M059J (cell line): ENCODE results near the gene TUBA1A. TPM values are rescaled to one million over a fixed set of nuclear protein-coding genes. Genes with fewer than 3 reads are reported as not detected.
"Not testable (repeated sequence)": the region's sequence is repeated elsewhere in the genome, so short reads cannot be mapped to it uniquely, and the experiment has no call there.

ENCODE experiments used
- DNase-seq: peaks from one replicate; pipeline ENCODE4 v3.0.0-alpha.2; 2012; ENCODE audit warnings: low read depth
- total RNA-seq: library from RNA; depleted of rRNA; stranded (reverse); fragments of >200 nt; shearing (Covaris generic); gene quantifications from 2 replicates; pipeline ENCODE4 v1.2.3, GENCODE V29; 2014; rRNA removed

The TUBA1A gene
- total RNA-seq, 1 experiment from 2014 or later: 467 TPM

DNA sequence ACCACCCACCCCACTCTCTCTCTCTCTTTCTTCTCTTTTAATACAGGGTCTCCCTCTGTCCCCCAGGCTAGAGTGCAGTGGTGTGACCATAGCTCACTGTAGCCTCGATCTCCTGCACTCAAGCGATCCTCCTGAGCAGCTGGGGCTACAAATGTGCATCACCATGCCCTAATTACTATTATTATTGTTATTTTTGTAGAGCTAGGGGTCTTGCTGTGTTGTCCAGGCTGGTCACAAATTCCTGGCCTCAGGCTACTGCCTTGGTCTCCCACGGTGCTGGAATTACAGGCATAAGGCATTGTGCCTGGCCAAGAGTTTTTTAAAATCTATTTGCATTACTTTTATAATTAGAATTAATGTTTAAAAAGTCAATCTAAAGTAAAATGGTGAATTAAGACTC is 34.7 kb downstream of the TUBA1A start:
- DNase-seq: no peak

GRCh38 chr12:49147384-49147783 is 41.5 kb downstream of the TUBA1A start:
- DNase-seq: no peak

- no peak for DNase-seq
These were observed 42.5 kb downstream of the TUBA1A start for GRCh38 chr12:49146406-49146805.

- DNase-seq: no peak
These were observed 44.5 kb downstream of the TUBA1A start for GRCh38 chr12:49144384-49144783.

DNA sequence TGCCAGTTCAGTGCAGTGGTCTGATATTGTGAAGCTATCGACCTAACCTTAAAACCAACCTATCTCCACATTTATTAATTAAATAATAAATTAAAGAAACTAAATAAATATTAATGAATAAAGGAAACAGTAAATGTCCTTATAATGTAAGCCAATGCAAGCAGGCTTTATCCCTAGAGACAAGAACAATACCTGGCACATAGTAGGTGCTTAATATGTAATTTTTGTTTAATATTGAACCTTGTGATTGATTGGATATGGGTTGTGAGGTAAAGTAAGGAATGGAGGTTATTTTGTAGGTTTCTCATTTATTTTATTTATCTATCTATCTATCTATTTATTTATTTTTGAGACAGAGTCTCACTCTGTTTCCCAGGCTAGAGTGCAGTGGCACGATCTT is 49.9 kb downstream of the TUBA1A start:
- no peak for DNase-seq

- DNase-seq: no peak
These were observed 50.3 kb downstream of the TUBA1A start for GRCh38 chr12:49138587-49138986.

- DNase-seq: no peak
These were observed 51.4 kb downstream of the TUBA1A start for GRCh38 chr12:49137476-49137875.

DNA sequence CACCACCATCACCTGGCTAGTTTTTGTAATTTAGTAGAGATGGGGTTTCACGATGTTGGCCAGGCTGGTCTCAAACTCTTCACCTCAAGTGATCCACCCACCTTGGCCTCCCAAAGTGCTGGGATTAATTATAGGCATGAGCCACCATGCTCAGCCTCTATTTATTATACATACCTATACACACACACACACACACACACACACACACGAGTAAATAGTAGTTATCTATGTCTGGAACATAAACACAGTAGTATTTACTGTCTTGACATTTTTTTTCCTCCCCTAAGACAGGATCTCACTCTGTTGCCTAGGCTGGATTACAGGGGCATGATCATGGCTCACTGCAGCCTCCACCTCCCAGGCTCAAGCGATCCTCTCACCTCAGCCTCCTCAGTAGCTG is 51.9 kb downstream of the TUBA1A start:
- DNase-seq: not testable (repeated sequence)

Other genes with a start within 250 kb of the TUBA1A start
- gene ARF3, start 231.6 kb downstream of the TUBA1A start, total RNA-seq: 80.8 and 81.3 TPM in 2 replicates
- gene WNT10B, start 217.3 kb downstream of the TUBA1A start, total RNA-seq: 0.27 TPM in 1 of 2 replicates, not detected in the other
- gene WNT1, start 210.8 kb downstream of the TUBA1A start, total RNA-seq: not detected in 2 replicates
- gene DDN, start 189.7 kb downstream of the TUBA1A start, total RNA-seq: not detected in 2 replicates
- 56.0 and 59.3 TPM in 2 replicates for gene PRKAG1, start 170.3 kb downstream of the TUBA1A start, total RNA-seq
- gene KMT2D, start 128.3 kb downstream of the TUBA1A start, total RNA-seq: 5.9 and 16.1 TPM in 2 replicates
- 2.5 and 4.5 TPM in 2 replicates for gene RHEBL1, start 119.1 kb downstream of the TUBA1A start, total RNA-seq
- gene DHH, start 94.3 kb downstream of the TUBA1A start, total RNA-seq: not detected in 2 replicates
- 11.7 and 14.7 TPM in 2 replicates for gene LMBR1L, start 78.2 kb downstream of the TUBA1A start, total RNA-seq
- gene TUBA1B, start 57.7 kb downstream of the TUBA1A start, total RNA-seq: 3,492 and 4,068 TPM in 2 replicates
- gene TUBA1C, start 76.0 kb upstream of the TUBA1A start, total RNA-seq: 1,117 and 1,179 TPM in 2 replicates
- gene PRPH, start 106.1 kb upstream of the TUBA1A start, total RNA-seq: 0.12 TPM in 1 of 2 replicates, not detected in the other
- 31.3 and 47.4 TPM in 2 replicates for gene TROAP, start 134.2 kb upstream of the TUBA1A start, total RNA-seq
- 0.39 TPM in 1 of 2 replicates, not detected in the other for gene C1QL4, start 148.1 kb upstream of the TUBA1A start, total RNA-seq
- 8.2 and 12.3 TPM in 2 replicates for gene DNAJC22, start 157.8 kb upstream of the TUBA1A start, total RNA-seq
- gene SPATS2, start 178.4 kb upstream of the TUBA1A start, total RNA-seq: 12.3 and 29.9 TPM in 2 replicates